ENCODE data around the gene ADGB. TPM values are rescaled to one million over a fixed set of nuclear protein-coding genes. Genes with fewer than 3 reads are reported as not detected.

Gene ADGB
- total RNA-seq, 1 donor from 2014 or later: not detected

GRCh38 chr6:146840216-146840615, 241.4 kb downstream of the ADGB start:
- no peak for DNase-seq (ENCODE audit: extremely low spot score in 2 of 2)
- no peaks in the 10 kb centered on the region for H3K9me3 ChIP-seq
- no peak overlapping the region for H3K4me3 ChIP-seq
- H3K27ac ChIP-seq: no peak overlapping the region
- no peaks in the 10 kb centered on the region for H3K4me1 ChIP-seq
- H3K27me3 ChIP-seq: no peaks in the 10 kb centered on the region
- TF ChIP-seq CTCF (IDR thresholded peaks at IDR 0.05) (no peak), POLR2A (IDR thresholded peaks at IDR 0.05) (no peak), POLR2AphosphoS5 (IDR thresholded peaks at IDR 0.05; ENCODE audit: insufficient read depth in 1 of 2, low read depth in 1 of 2) (no peak)
- H3K36me3 ChIP-seq: no peaks in the 10 kb centered on the region
- intact Hi-C loops (cut with DNase I): no loop called here

DNA sequence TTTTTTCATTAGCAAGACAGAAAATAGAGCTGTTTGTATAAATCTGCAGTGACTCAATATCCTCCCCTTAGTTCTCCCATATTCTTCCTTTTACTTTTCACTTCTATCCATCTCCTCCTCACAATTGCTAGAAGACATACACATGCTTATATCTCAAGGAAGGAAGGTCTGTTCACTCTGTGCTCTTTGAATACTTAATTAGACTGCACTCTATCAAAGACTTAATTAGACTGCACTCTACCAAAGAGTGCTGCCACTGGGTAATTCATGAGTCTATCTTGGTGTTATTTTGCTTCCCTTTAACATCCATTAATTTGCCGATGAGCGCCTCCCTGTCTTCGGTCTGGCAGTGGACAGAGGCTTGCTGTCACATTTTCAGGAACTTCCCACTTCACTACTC, 241.9 kb downstream of the ADGB start:
- Histone ChIP-seq H3K4me1 (no peaks in the 10 kb centered on the region), H3K27ac (no peak overlapping the region), H3K27me3 (no peaks in the 10 kb centered on the region), H3K9me3 (no peaks in the 10 kb centered on the region), H3K36me3 (no peaks in the 10 kb centered on the region), H3K4me3 (no peak overlapping the region)
- no peak for DNase-seq (ENCODE audit: extremely low spot score in 2 of 2)
- intact Hi-C loops (cut with DNase I): no loop called here
- TF ChIP-seq CTCF (IDR thresholded peaks at IDR 0.05): no peak
- TF ChIP-seq POLR2A (IDR thresholded peaks at IDR 0.05): no peak
- TF ChIP-seq POLR2AphosphoS5 (IDR thresholded peaks at IDR 0.05; ENCODE audit: insufficient read depth in 1 of 2, low read depth in 1 of 2): no peak

DNA sequence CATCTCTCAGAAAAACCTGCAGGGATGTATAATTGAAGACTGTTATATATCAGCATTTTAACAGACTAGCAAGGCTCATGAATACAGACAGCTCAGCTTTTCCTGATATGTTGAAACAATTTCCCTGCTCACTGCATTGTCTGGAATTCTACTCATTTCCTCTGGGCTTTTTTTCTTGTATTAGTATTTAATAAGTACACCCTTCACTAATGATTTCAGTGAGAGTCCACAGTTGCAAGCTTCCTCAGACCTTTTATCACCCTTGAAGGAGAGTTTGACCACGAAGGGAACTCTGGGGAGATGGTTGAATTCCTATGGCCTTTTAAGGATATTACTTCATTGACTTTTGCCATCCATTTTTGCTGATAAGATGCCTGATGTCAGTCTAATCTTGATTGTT, 248.7 kb downstream of the ADGB start:
- no peak for TF ChIP-seq POLR2AphosphoS5 (IDR thresholded peaks at IDR 0.05; ENCODE audit: insufficient read depth in 1 of 2, low read depth in 1 of 2)
- TF ChIP-seq CTCF (IDR thresholded peaks at IDR 0.05): no peak
- no peak for TF ChIP-seq POLR2A (IDR thresholded peaks at IDR 0.05)
- intact Hi-C loops (cut with DNase I): no loop called here

DNA sequence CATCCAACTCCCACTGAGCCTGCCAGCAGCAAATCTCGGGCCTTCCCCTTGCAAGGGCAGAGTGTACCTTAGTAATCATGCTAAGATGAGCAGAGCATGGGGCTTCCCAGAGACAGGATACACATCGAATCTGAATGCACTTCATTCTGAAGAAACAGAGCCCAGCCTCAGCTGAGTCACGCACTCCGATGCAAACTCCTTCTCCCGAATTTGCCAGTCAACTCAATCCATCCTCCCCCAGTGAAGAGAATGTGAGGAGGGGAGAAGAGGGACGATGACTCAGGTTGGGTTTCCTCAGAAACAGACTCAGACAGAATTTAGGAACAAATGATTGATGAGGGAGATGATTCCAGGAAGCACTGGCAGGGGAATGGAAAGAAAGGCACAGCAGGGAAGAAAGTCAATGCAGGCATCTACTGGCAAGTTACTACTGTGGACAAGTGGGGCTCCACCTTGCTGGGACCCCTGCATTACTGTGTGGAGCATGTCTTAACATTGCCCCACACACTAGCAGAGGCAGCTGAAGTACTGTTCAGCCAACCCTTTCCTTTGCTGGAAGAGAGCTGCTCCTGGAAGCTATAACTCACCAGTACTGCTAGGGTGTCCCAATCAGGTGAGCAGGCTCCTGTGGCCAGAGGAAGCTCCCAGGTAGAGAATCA, 251.6 kb downstream of the ADGB start:
- TF ChIP-seq POLR2A (IDR thresholded peaks at IDR 0.05): no peak
- no peak for TF ChIP-seq CTCF (IDR thresholded peaks at IDR 0.05)
- TF ChIP-seq POLR2AphosphoS5 (IDR thresholded peaks at IDR 0.05; ENCODE audit: insufficient read depth in 1 of 2, low read depth in 1 of 2): no peak
- DNase-seq (ENCODE audit: extremely low spot score in 2 of 2): no peak
- intact Hi-C loops (cut with DNase I): no loop called here

More for the DNA sequence above, 248.7 kb downstream of the ADGB start:
- Histone ChIP-seq H3K27ac (no peak overlapping the region), H3K27me3 (no peaks in the 10 kb centered on the region), H3K4me3 (no peak overlapping the region), H3K4me1 (no peaks in the 10 kb centered on the region), H3K36me3 (no peaks in the 10 kb centered on the region), H3K9me3 (no peaks in the 10 kb centered on the region)
- no peak for DNase-seq (ENCODE audit: extremely low spot score in 2 of 2)

DNA sequence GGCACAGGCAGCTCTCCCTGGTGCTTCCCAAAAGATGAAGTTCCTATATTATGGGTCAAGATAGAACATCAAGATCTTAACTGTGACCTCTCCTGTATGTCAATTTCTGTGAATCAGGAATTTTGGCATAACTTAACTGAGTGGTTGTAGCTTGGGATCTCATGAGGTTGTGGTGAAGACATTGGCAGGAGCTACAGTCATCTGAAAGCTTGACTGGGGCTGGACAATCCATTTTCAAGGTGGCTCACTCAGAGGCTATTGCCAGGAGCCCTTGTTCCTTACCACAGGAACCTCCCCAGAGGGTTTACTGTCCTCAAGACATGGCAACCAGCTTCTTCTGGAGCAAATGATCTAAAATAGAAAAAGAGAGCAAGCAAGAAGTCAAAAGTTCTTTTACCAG, 252.2 kb downstream of the ADGB start:
- Histone ChIP-seq H3K9me3 (no peaks in the 10 kb centered on the region), H3K36me3 (no peaks in the 10 kb centered on the region), H3K4me1 (no peaks in the 10 kb centered on the region), H3K4me3 (no peak overlapping the region), H3K27me3 (no peaks in the 10 kb centered on the region), H3K27ac (no peak overlapping the region)
- TF ChIP-seq CTCF (IDR thresholded peaks at IDR 0.05): no peak
- intact Hi-C loops (cut with DNase I): no loop called here
- no peak for DNase-seq (ENCODE audit: extremely low spot score in 2 of 2)

More for the DNA sequence above, 251.6 kb downstream of the ADGB start:
- H3K4me1 ChIP-seq: no peaks in the 10 kb centered on the region
- H3K9me3 ChIP-seq: no peaks in the 10 kb centered on the region
- H3K36me3 ChIP-seq: no peaks in the 10 kb centered on the region
- H3K4me3 ChIP-seq: no peak overlapping the region
- no peaks in the 10 kb centered on the region for H3K27me3 ChIP-seq
- H3K27ac ChIP-seq: no peak overlapping the region
